ENCODE data around the gene FAM240A.

The FAM240A gene

GRCh38 chr3:46664971-46665762, 52.8 kb downstream of the FAM240A start:
- Histone ChIP-seq H3K79me2 (ENCODE audit: control insufficient read depth, low read length) (no peaks in the 10 kb centered on the region), H3K4me1 (ENCODE audit: control insufficient read depth, low read length) (peaks cover 8% of the 10 kb centered on the region), H4K20me1 (ENCODE audit: control insufficient read depth, insufficient read depth, low read depth, low read length) (no peaks in the 10 kb centered on the region), H3K9me3 (ENCODE audit: control insufficient read depth, insufficient read depth, low read length) (no peaks in the 10 kb centered on the region), H3K4me2 (ENCODE audit: low read length) (no peak overlapping the region), H3F3A (ENCODE audit: control insufficient read depth, insufficient read depth) (no peaks in the 10 kb centered on the region), H3K36me3 (ENCODE audit: control insufficient read depth, low read length) (no peaks in the 10 kb centered on the region), H3K27ac (ENCODE audit: low read depth, low read length) (no peak overlapping the region), H3K4me3 (ENCODE audit: low read length) (no peak overlapping the region), H3K9me2 (replicated peaks; ENCODE audit: control insufficient read depth, low read length) (no peaks in the 10 kb centered on the region), H3K27me3 (ENCODE audit: control insufficient read depth, low read length) (no peaks in the 10 kb centered on the region)
- TF ChIP-seq EZH2phosphoT487 (IDR thresholded peaks at IDR 0.05; ENCODE audit: borderline replicate concordance, low read length) (no peak), CTCF (IDR thresholded peaks at IDR 0.05; ENCODE audit: low read depth, low read length, poor library complexity, severe bottlenecking) (no peak)

- Histone ChIP-seq H3K4me1 (ENCODE audit: control insufficient read depth, low read length) (peaks cover 1% of the 10 kb centered on the region), H3K27ac (ENCODE audit: low read depth, low read length) (no peak overlapping the region), H3K9me2 (replicated peaks; ENCODE audit: control insufficient read depth, low read length) (no peaks in the 10 kb centered on the region), H3K79me2 (ENCODE audit: control insufficient read depth, low read length) (no peaks in the 10 kb centered on the region), H3K36me3 (ENCODE audit: control insufficient read depth, low read length) (no peaks in the 10 kb centered on the region), H3K4me3 (ENCODE audit: low read length) (no peak overlapping the region), H4K20me1 (ENCODE audit: control insufficient read depth, insufficient read depth, low read depth, low read length) (no peaks in the 10 kb centered on the region), H3K9me3 (ENCODE audit: control insufficient read depth, insufficient read depth, low read length) (no peaks in the 10 kb centered on the region), H3K4me2 (ENCODE audit: low read length) (no peak overlapping the region), H3F3A (ENCODE audit: control insufficient read depth, insufficient read depth) (no peaks in the 10 kb centered on the region), H3K27me3 (ENCODE audit: control insufficient read depth, low read length) (no peaks in the 10 kb centered on the region)
- no peak for TF ChIP-seq EZH2phosphoT487 (IDR thresholded peaks at IDR 0.05; ENCODE audit: borderline replicate concordance, low read length)
- TF ChIP-seq CTCF (IDR thresholded peaks at IDR 0.05; ENCODE audit: low read depth, low read length, poor library complexity, severe bottlenecking) = no peak
These were observed 53.6 kb downstream of the FAM240A start for GRCh38 chr3:46665763-46666452.

GRCh38 chr3:46666453-46666845, 54.1 kb downstream of the FAM240A start:
- Histone ChIP-seq H3K4me1 (ENCODE audit: control insufficient read depth, low read length) (no peaks in the 10 kb centered on the region), H3K4me3 (ENCODE audit: low read length) (no peak overlapping the region), H3K79me2 (ENCODE audit: control insufficient read depth, low read length) (no peaks in the 10 kb centered on the region), H4K20me1 (ENCODE audit: control insufficient read depth, insufficient read depth, low read depth, low read length) (no peaks in the 10 kb centered on the region), H3K9me3 (ENCODE audit: control insufficient read depth, insufficient read depth, low read length) (no peaks in the 10 kb centered on the region), H3K9me2 (replicated peaks; ENCODE audit: control insufficient read depth, low read length) (no peaks in the 10 kb centered on the region), H3K36me3 (ENCODE audit: control insufficient read depth, low read length) (no peaks in the 10 kb centered on the region), H3K4me2 (ENCODE audit: low read length) (no peak overlapping the region), H3K27me3 (ENCODE audit: control insufficient read depth, low read length) (no peaks in the 10 kb centered on the region), H3F3A (ENCODE audit: control insufficient read depth, insufficient read depth) (no peaks in the 10 kb centered on the region), H3K27ac (ENCODE audit: low read depth, low read length) (no peak overlapping the region)
- TF ChIP-seq EZH2phosphoT487 (IDR thresholded peaks at IDR 0.05; ENCODE audit: borderline replicate concordance, low read length) (no peak), CTCF (IDR thresholded peaks at IDR 0.05; ENCODE audit: low read depth, low read length, poor library complexity, severe bottlenecking) (no peak)

Measured in DOHH2 (cell line).